Stimulated activated CD4-positive, alpha-beta T cell treated with anti-CD3 and anti-CD28 coated beads, Interleukin-2, amount 100 ng/mL, for 24 hours (primary cell): ENCODE measurements around the gene CRAMP1.
A peak's percentile ranks its signal among the peaks of the same experiment; 100 is the strongest.
"Not testable (repeated sequence)": the region's sequence is repeated elsewhere in the genome, so short reads cannot be mapped to it uniquely, and the experiment has no call there.

Source experiments
- DNase-seq, 2 donors: peaks; one replicate each; pipeline ENCODE4 v3.0.0-alpha.2; 2020

CRAMP1 gene

DNA sequence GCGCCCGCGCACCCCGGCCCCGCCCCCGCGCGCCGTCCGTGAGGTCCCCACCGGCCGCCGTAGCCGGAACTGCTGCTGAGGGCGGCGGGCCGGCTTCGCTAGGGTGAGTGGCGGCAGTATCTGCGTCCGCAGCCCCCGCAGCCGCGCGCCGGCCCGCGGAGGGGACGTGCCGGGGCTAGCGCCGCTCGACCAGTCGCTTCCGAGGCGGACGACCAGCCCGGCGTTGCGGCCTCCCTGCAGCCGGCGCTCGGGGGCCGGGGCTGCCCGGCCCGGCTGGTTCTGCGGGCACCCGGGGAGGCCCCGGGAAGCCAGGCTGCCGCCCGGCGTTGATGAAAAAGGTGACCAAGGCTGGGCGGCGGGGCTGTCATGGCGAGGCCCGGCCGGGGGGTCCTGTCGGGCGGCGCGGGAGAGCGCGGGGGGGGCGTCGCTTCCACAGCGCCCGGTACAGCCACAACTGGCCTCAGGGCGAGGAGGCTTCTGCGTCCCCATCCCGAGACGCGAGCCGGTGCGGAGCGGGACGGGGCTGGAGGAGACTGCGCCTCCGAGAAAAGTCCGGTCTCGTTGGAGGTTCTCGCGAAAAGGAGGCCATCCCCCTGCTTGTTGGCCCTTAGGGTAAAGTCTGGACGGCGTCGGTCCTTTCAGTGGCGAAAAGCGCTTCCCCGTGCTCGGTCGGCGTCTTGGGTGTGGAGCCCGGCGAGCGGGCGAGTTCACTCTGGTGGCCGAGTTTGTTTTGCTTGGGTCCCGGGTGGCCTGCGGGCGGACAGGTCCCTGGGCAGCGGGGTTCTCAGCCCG is at the start of gene CRAMP1:
Gene CRAMP1, plus strand, starts transcription at position 41 of the 792 bp plus-strand sequence. CDS start 2,280 bp downstream, outside the sequence.
- DNase-seq: peak; percentile 31 to 32

DNA sequence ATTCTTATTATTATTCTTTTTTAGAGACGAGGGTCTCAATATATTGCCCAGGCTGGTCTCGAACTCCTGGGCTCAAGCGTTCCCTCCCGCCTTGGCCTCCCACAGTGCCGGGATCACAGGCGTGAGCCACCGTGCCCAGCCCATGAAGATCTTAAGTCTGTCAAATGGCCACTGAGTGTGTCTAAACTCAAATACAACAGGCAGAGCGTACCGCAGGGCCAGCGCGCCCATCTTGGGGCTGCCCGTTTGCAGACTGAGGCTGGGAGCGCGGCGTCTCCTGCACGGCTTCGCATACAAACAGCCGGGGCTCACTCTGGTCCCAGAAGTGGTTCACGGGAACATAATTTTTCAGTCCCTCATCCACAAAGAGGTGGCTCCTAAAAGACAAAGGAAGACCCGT is 48.4 kb upstream of the CRAMP1 start:
- DNase-seq: no peak

GRCh38 chr16:1564325-1564724 is 47.8 kb upstream of the CRAMP1 start:
- DNase-seq: peak in 1 of 2 donors; percentile 31

GRCh38 chr16:1565083-1565805 is 46.9 kb upstream of the CRAMP1 start:
- no peak for DNase-seq

DNA sequence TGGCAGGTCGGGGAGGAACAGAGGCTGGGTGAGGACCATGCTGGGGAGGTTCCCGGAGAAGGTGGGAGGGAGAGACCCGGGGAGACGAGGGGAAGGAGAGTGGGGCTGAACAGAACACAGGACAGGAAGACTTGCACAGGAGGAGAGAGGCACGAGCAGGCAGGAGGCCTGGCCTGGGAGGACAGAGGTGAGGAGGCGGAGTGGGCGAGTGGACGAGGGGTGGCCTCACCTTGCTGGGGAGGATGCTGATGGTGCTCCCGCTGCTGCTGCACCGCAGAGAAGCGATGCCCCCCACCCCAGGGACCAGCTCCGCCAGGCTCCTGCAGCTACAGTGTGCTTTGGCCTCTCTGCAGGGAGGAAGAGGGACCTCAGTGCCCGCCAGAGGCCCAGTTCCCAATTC is 44.2 kb upstream of the CRAMP1 start:
- no peak for DNase-seq

GRCh38 chr16:1571012-1571671 is 41.0 kb upstream of the CRAMP1 start:
- DNase-seq: no peak

DNA sequence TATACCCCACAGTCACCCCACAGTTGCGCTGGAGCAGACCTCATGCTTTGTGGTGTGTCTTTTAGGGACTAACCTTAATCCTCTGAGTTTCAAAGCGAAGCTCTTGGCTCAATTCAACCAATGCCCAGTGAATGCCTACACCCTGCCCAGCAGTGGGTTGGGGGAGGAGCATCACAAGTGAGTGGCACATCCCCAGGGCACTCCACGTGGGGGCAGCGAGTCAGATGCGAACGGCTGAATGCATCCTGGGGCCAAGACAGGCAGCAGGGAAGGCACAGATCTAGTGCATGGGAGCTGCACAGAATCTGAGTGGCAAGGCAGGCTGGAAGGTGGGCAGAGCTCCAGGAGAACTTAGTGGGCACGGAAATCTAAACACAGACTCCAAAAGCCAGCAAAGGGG is 39.5 kb upstream of the CRAMP1 start:
- DNase-seq: no peak

DNA sequence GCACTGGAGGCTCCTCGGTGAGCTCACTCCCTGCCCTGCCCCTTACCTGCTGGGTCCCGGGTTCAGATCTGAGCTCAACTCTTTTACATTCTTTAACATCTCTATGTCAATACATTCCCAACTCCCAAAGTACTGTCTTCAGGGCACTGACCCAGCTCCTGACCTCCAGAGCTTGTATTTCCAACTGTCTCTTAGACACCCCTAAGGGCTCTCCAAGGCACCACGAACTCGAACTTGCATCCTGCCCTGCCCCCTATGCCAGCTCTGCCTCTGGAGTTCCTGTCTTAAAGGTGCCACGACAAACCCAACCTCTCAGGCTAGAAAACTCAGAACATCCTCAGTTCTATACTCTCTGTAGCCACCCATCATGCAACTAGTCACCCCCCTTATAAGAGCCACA is 38.9 kb upstream of the CRAMP1 start:
- DNase-seq: no peak

DNA sequence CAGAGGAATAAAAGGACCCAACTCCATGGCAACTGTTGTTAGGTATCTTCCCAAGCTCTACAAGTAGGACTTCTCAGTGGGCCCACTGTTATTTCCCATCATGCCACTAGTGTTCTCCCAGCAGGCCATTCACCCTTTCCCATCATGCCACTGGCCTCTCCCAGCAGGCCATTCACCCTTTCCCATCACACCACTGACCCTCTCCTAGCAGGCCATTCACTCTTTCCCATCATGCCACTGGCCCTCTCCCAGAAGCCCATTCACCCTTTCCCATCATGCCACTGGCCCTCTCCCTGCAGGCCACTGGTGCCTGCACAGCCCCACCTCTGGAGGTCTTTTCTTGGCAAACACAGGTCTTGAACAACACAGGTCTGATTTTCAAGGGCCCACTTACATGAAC is 36.6 kb upstream of the CRAMP1 start:
- DNase-seq: no peak

GRCh38 chr16:1579214-1579613 is 32.9 kb upstream of the CRAMP1 start:
- no peak for DNase-seq

- no peak for DNase-seq
These were observed 31.9 kb upstream of the CRAMP1 start for GRCh38 chr16:1580256-1580655.

- DNase-seq: no peak
These were observed 31.2 kb upstream of the CRAMP1 start for GRCh38 chr16:1580956-1581355.

DNA sequence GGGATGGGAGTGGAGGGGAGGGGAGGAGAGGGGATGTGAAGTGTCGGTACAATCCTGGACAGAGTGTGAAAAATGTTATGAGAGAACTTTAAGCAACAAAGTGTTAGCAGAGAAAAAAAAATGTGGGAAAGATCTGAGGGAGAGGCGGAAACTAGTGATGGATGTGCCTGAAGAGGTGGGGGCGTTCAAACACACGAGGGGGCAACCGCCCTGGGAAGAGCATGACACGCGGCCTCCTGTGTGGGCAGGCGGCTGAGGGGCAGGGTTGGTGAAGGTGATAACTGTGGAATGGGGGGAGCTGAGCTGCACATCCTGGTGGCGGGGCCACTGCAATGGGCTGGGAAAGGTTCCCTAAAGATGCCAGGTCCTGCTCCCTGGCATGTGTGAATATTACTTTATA is 30.4 kb upstream of the CRAMP1 start:
- DNase-seq: no peak

- DNase-seq: no peak
These were observed 29.0 kb upstream of the CRAMP1 start for GRCh38 chr16:1583180-1583579.

DNA sequence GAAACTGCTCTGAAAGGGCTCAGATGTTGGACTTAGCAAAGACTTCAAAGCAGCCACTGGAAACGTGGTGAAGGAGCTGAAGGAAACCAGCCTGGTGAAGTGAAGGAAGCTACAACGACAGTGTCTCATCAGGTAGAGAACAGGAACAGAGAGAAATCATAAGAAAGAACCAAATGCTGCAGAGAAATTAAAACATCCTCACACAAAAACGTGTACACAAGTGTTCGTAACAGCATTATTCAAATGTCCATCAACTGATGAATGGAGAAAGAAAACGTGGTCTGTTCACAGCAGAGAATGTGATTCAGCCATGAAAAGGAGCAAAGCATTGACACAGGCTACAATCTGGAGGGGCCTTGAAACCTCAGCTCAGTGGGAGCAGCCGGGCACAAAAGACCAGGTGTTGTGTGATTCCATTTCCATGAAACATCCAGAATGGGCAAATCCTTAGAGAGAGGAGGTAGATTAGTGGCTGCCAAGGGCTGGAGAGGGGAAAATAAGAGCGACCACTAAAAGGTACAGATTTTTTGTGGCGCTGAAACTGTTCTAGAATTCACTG is 27.2 kb upstream of the CRAMP1 start:
- DNase-seq: no peak

GRCh38 chr16:1590366-1590765 is 21.8 kb upstream of the CRAMP1 start:
- DNase-seq: no peak

DNA sequence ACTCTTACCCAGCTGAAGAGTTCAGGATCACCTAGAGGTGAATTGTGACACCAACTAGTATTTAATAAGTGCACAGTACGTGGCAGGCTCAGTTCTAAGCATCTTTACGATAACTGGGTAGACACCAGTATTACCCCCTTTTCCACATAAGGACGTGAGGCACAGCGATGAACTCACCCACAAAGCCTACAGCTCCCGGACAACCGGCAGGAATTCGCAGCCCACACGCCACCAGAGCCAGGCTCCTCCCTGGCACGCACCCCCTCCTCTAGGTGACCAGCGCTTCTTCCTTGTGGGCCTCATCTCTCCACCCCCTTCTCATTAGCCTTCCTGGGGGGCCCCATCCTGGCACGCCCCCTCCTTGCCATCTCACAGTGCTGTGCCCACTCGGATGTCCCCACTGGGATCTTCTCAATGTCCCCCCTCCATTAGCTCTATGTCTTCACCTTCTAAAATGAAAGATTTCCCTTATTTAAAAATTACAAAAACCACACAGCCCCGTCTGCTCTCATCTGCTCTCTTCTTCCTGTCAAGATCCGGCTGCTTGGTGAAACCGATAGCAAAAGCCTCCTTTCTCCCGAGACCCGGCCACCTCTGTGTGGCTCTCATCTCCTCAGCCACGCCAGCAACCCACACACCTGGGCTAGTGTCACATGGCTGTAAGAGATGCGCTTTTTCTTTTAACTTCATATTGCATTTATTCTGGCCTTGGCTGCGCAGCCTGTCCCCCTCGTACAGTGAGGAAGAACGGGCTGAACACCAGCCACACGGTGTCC is 21.0 kb upstream of the CRAMP1 start:
- no peak for DNase-seq

- no peak for DNase-seq
These were observed 19.7 kb upstream of the CRAMP1 start for GRCh38 chr16:1592446-1592845.

DNA sequence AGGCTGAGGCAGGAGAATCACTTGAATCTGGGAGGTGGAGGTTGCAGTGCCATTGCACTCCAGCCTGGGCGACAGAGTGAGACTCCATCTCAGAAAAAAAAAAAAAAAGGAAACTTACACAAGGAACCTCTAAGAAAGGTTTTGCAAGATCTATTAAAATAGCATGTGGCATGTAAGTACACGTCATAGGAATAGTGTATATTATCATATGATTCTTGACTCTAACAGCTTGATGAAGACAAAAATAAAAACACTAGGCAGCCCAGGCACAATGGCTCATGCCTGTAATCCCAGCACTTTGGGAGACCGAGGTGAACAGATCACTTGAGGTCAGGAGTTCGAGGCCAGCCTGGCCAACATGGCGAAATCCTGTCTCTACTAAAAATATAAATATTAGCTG is 16.6 kb upstream of the CRAMP1 start:
- DNase-seq: not testable (repeated sequence)

DNA sequence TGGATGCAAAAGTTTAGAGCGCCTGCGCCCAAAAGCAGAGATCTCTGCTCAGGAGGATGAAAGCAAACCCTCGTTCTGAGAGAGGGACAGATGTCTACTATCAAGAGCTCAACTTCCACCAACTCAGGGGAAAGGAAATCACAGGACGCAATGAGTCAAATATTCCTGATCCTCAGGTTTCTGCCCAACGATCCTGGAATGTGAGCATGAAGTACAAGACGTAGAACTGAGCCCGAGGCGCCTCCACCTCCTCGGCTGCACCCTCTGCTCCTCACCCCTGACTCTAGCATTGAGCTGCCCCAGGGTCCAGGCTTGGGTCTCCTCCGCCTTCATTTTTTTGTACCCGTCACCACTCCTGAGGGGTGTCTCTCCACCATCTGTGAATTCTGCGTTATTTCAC is 15.6 kb upstream of the CRAMP1 start:
- DNase-seq: no peak

- no peak for DNase-seq
These were observed 15.0 kb upstream of the CRAMP1 start for GRCh38 chr16:1597154-1597553.

DNA sequence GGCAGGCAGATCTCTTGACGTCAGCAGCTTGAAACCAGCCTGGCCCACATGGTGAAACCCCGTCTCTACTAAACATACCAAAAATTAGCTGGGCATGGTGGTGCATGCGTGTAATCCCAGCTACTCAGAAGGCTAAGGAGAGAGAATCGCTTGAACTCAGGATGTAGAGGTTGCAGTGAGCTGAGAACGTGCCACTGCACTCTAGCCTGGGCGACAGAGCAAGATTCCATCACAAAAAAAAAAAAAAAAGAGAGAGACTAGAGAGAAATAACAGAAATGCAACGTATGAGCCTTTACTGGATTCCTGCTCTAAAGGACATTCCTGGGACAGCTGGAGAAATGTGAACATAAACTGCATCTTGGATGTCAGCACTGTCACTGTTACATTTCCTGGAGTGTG is 11.1 kb upstream of the CRAMP1 start:
- DNase-seq: no peak

GRCh38 chr16:1601489-1601888 is 10.7 kb upstream of the CRAMP1 start:
- no peak for DNase-seq
